ENCODE results near the gene PEX1.
"Not testable (repeated sequence)": the region's sequence is repeated elsewhere in the genome, so short reads cannot be mapped to it uniquely, and the experiment has no call there.

Gene PEX1

GRCh38 chr7:92456236-92456635 is 72.1 kb downstream of the PEX1 start:
- DNase-seq (ENCODE audit: low spot score) = no peak
- in situ Hi-C loops (cut with MboI; ENCODE audit: low sequenced_read_pairs, unreplicated experiment) = no loop called here
- TF ChIP-seq, protein P1, sequence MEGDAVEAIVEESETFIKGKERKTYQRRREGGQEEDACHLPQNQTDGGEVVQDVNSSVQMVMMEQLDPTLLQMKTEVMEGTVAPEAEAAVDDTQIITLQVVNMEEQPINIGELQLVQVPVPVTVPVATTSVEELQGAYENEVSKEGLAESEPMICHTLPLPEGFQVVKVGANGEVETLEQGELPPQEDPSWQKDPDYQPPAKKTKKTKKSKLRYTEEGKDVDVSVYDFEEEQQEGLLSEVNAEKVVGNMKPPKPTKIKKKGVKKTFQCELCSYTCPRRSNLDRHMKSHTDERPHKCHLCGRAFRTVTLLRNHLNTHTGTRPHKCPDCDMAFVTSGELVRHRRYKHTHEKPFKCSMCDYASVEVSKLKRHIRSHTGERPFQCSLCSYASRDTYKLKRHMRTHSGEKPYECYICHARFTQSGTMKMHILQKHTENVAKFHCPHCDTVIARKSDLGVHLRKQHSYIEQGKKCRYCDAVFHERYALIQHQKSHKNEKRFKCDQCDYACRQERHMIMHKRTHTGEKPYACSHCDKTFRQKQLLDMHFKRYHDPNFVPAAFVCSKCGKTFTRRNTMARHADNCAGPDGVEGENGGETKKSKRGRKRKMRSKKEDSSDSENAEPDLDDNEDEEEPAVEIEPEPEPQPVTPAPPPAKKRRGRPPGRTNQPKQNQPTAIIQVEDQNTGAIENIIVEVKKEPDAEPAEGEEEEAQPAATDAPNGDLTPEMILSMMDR (IDR thresholded peaks at IDR 0.05; ENCODE audit: borderline replicate concordance, control extremely low read depth, extremely low read depth, insufficient read depth, missing control alignments) = no peak

DNA sequence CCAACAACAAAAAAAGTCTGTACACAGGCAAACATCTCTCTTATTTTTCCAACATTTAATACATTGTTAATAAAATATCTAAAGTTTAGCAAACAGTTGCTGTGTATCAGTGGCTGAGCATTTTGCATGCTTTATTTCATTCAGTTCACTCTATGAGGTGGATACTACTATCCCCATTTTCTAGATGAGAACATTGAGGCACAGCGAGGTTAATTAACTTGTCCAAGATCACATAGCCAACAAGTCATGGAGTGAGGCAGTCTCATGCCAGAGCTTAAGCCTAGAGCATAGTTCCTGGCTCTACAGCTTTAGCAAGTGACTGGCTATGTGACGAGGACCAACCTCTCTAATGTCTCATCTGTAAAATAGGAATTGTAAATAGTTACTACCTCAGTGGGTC is 76.7 kb downstream of the PEX1 start:
- in situ Hi-C loops (cut with MboI; ENCODE audit: low sequenced_read_pairs, unreplicated experiment) = no loop called here
- DNase-seq (ENCODE audit: low spot score) = no peak
- TF ChIP-seq, protein P1 (IDR thresholded peaks at IDR 0.05; ENCODE audit: borderline replicate concordance, control extremely low read depth, extremely low read depth, insufficient read depth, missing control alignments) = no peak

DNA sequence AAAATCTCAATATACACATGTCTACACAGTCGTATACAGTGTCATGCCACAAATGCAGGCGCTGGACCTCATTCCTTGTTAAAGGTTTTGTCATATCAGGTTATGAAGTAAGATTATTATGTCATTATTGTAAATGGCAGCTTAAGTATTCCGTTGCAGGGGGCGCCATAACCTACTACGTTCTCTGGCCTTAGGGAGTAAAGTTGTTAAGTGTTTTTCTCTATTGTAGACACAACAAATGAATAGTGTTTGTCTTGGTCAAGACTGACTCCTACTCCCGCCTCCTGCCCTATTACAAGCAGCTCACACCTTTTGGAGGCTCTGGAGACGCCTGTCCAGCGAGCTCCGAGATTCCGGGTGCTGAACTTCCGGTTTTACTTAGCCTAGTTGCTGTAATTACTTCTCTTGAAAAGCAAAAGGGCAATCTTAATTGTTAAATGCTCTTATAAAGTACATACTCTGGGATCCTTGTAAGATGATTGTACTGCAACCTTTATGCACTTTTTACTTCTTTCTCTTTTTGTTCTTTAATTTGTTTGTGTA is 80.0 kb downstream of the PEX1 start:
- in situ Hi-C loops (cut with MboI; ENCODE audit: low sequenced_read_pairs, unreplicated experiment) = loop anchor here (10.0 kb wide), 1 partner anchor 623 kb away; no protein-coding TSS in a partner anchor
- TF ChIP-seq, protein P1 (IDR thresholded peaks at IDR 0.05; ENCODE audit: borderline replicate concordance, control extremely low read depth, extremely low read depth, insufficient read depth, missing control alignments) = peak; percentile 29
- DNase-seq (ENCODE audit: low spot score) = peak; percentile 45

GRCh38 chr7:92447345-92448204 is 80.7 kb downstream of the PEX1 start, which contains the start of gene GATAD1:
TSS of gene GATAD1 (plus strand) at chr7:92447482. CDS start at chr7:92447730, 248 bp downstream.
- TF ChIP-seq, protein P1 (IDR thresholded peaks at IDR 0.05; ENCODE audit: borderline replicate concordance, control extremely low read depth, extremely low read depth, insufficient read depth, missing control alignments) = peak; percentile 83
- in situ Hi-C loops (cut with MboI; ENCODE audit: low sequenced_read_pairs, unreplicated experiment) = loop anchor here (10.0 kb wide), 1 partner anchor 623 kb away; no protein-coding TSS in a partner anchor
- peak; percentile 91 for DNase-seq (ENCODE audit: low spot score)

- TF ChIP-seq, protein P1 (IDR thresholded peaks at IDR 0.05; ENCODE audit: borderline replicate concordance, control extremely low read depth, extremely low read depth, insufficient read depth, missing control alignments) = no peak
- no peak for DNase-seq (ENCODE audit: low spot score)
- in situ Hi-C loops (cut with MboI; ENCODE audit: low sequenced_read_pairs, unreplicated experiment) = loop anchor here (10.0 kb wide), 1 partner anchor 622 kb away; no protein-coding TSS in a partner anchor
These were observed 81.4 kb downstream of the PEX1 start for GRCh38 chr7:92446869-92447344.

DNA sequence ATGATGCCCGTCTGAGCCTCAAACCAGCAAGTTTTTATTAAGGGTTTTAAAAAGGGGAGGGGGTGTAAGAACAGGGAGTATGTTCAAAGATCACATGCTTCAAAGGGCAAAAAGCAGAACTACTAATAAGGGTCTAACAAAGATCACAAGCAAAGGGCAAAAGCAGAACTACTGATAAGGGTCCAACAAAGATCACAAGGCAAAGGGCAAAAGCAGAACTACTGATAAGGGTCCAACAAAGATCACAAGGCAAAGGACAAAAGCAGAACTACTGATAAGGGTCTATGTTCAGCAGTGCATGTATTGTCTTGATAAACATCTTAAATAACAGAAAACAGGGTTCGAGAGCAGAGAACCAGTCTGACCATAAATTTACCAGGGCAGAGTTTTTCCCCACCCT is 85.6 kb downstream of the PEX1 start:
- in situ Hi-C loops (cut with MboI; ENCODE audit: low sequenced_read_pairs, unreplicated experiment) = loop anchor here (10.0 kb wide), 1 partner anchor 618 kb away; no protein-coding TSS in a partner anchor
- not testable (repeated sequence) for DNase-seq (ENCODE audit: low spot score)
